ENCODE data around the gene ICOS.

DNA sequence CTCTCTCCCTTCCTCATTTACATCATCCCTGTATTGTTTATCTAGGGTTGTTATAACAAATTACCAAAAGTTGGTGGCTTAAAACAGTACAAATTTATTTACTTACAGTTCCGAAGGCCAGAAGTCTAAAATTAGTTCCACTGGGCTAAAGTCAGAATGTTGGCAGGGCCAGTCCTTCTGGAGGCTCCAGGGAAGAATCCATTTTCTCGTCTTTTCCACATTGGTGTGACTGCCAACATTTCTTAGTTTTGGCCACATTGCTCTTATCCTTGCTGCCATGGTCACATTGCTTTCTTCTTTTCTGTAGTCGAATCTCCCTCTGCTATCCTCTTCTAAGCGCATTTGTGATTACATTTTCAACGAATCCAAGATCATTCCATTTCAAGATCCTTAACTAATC lies 34.7 kb downstream of the ICOS start:
- TF ChIP-seq, protein P1, sequence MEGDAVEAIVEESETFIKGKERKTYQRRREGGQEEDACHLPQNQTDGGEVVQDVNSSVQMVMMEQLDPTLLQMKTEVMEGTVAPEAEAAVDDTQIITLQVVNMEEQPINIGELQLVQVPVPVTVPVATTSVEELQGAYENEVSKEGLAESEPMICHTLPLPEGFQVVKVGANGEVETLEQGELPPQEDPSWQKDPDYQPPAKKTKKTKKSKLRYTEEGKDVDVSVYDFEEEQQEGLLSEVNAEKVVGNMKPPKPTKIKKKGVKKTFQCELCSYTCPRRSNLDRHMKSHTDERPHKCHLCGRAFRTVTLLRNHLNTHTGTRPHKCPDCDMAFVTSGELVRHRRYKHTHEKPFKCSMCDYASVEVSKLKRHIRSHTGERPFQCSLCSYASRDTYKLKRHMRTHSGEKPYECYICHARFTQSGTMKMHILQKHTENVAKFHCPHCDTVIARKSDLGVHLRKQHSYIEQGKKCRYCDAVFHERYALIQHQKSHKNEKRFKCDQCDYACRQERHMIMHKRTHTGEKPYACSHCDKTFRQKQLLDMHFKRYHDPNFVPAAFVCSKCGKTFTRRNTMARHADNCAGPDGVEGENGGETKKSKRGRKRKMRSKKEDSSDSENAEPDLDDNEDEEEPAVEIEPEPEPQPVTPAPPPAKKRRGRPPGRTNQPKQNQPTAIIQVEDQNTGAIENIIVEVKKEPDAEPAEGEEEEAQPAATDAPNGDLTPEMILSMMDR (IDR thresholded peaks at IDR 0.05) = no peak
- TF ChIP-seq EP300 (IDR thresholded peaks at IDR 0.05) (no peak), POLR2A (IDR thresholded peaks at IDR 0.05) (no peak)

Data from ovary (tissue), 3 donors.